Kidney epithelial cell (primary cell): ENCODE measurements around the gene POLN. TPM values are rescaled to one million over a fixed set of nuclear protein-coding genes. Genes with fewer than 3 reads are reported as not detected.
"Not testable (repeated sequence)": the region's sequence is repeated elsewhere in the genome, so short reads cannot be mapped to it uniquely, and the experiment has no call there.

Experiments
- DNase-seq: peaks from one replicate; pipeline ENCODE4 v3.0.0-alpha.2; 2010; ENCODE audit warnings: low read depth
- H3K27me3 ChIP-seq: 2 replicates; pipeline ENCODE4 v1.6.0; 2011; ENCODE audit warnings: low read length; ENCODE audit not compliant: control insufficient read depth, insufficient read depth
- H3K36me3 ChIP-seq: 2 replicates; pipeline ENCODE4 v1.5.1; 2011; ENCODE audit warnings: low read length; ENCODE audit not compliant: control insufficient read depth, insufficient read depth
- H3K4me3 ChIP-seq: 2 replicates; pipeline ENCODE4 v1.5.1; 2011; ENCODE audit warnings: low read depth, mild to moderate bottlenecking, control low read depth, low read length
- total RNA-seq: library from RNA; depleted of rRNA; stranded (reverse); fragments of >200 nt; gene quantifications from 2 replicates; pipeline ENCODE4 v1.2.3, GENCODE V29; 2015
- TF ChIP-seq, protein P1 (sequence below): IDR thresholded peaks from 2 replicates; pipeline ENCODE4 v1.5.1; 2011; ENCODE audit warnings: mild to moderate bottlenecking, moderate library complexity, low read length, control low read depth, inconsistent platforms; ENCODE audit not compliant: insufficient read depth, poor library complexity, severe bottlenecking

POLN gene
- total RNA-seq, 1 donor from 2014 or later = 0.38 TPM

DNA sequence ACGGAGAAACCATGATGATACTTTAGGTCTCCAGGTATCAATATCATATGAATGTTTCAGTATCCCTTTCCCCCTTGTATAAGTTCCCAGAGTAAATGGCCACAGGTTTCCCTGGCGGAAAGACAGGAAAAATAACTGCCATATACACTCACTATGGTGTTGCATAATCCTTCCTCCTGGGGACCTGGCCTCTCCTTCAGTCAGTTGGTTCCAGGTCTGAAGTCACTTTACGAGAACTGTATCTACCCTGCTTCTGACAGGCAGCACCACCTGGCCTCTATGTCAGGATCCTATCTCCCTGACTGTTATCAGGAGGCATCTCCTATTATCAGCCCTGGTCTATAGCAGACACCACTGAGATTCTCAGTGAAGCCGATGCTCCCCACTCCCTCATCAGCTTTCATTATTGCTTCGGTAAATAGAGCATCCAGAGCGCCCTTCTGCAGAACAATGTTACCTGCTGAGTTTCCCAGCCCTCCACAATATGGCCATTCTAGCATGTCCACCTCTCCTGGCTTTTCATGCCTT lies 22.6 kb downstream of the POLN start:
- Histone ChIP-seq H3K4me3 (no peak overlapping the region), H3K27me3 (no peaks in the 10 kb centered on the region), H3K36me3 (no peaks in the 10 kb centered on the region)
- TF ChIP-seq, protein P1, sequence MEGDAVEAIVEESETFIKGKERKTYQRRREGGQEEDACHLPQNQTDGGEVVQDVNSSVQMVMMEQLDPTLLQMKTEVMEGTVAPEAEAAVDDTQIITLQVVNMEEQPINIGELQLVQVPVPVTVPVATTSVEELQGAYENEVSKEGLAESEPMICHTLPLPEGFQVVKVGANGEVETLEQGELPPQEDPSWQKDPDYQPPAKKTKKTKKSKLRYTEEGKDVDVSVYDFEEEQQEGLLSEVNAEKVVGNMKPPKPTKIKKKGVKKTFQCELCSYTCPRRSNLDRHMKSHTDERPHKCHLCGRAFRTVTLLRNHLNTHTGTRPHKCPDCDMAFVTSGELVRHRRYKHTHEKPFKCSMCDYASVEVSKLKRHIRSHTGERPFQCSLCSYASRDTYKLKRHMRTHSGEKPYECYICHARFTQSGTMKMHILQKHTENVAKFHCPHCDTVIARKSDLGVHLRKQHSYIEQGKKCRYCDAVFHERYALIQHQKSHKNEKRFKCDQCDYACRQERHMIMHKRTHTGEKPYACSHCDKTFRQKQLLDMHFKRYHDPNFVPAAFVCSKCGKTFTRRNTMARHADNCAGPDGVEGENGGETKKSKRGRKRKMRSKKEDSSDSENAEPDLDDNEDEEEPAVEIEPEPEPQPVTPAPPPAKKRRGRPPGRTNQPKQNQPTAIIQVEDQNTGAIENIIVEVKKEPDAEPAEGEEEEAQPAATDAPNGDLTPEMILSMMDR = no peak
- no peak for DNase-seq

DNA sequence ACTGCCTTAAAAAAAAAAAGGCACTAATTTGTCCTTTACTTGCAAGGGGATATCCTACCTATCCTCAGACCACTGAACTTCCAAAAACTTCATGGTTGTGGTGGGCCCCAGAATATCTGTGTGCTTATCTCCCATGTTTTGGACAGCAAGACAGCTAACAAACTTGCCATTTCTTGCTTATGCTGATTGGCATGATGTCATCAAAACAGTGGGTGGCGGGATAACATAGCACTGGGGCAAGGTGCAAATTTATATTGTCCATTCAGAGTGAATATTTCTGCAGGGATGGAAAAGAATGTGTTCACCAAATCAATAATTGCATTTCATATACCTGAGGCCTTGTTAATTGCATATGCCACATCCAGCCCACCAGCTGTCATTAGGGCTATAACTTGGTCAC lies 23.5 kb downstream of the POLN start:
- Histone ChIP-seq H3K4me3 (no peak overlapping the region), H3K27me3 (no peaks in the 10 kb centered on the region), H3K36me3 (no peaks in the 10 kb centered on the region)
- TF ChIP-seq, protein P1 = no peak
- DNase-seq = no peak

DNA sequence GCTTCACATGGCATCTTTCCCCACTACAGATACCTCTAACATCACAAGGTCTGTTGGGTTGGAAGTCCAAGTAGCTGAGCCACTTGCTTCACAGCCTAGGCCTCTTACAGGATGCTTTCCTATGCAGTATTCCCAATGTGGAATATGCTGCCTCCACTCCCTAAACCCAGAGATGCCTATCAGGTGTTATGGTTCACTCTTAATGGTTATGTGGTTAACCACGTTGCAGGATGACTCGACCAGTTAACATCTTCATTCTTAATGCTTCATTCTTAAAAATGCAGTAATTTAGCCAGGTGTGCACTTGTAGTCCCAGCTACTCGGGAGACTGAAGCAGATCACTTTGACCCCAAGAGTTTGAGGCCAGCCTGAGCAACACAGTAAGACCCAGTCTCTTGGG lies 24.2 kb downstream of the POLN start:
- H3K27me3 ChIP-seq = no peaks in the 10 kb centered on the region
- TF ChIP-seq, protein P1 = no peak
- DNase-seq = peak; percentile 55

DNA sequence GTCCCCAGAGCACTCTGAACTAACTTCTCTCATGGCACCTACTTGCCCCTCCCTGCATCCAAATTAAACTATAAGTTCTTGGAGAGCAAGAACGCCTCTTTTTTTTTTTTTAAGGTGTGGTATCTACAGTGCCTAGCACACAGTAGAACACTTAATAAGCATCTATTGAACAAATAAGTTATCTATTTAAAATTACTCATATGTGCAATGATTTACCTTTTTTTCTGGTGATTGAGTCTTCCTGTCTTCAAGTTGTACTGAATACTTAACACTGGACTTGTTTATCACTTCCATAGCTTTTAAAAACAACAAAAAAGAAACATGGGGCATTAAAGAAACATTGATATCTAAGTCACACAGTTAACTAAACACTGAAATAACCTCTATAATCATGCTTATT lies 29.1 kb downstream of the POLN start:
- DNase-seq = no peak
- Histone ChIP-seq H3K4me3 (no peak overlapping the region), H3K36me3 (no peaks in the 10 kb centered on the region), H3K27me3 (no peaks in the 10 kb centered on the region)
- TF ChIP-seq, protein P1 = no peak

More for the DNA sequence above, 24.2 kb downstream of the POLN start:
- Histone ChIP-seq H3K36me3 (no peaks in the 10 kb centered on the region), H3K4me3 (no peak overlapping the region)

DNA sequence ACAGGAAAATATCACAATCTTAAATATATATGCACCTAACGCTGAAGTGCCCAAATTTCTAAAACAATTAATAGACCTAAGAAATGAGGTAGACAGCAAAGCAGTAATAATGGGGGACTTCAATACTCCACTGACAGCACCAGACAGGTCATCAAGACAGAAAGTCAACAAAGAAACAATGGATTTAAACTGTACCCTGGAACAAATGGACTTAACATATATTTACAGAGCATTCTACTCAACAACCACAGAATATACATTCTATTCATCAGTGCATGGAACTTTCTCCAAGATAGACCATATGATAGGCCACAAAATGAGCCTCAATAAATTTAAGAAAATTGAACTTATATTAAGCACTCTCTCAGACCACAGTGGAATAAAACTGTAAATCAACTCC lies 39.1 kb downstream of the POLN start:
- DNase-seq, H3K36me3 ChIP-seq, H3K4me3 ChIP-seq, H3K27me3 ChIP-seq: not testable (repeated sequence)

DNA sequence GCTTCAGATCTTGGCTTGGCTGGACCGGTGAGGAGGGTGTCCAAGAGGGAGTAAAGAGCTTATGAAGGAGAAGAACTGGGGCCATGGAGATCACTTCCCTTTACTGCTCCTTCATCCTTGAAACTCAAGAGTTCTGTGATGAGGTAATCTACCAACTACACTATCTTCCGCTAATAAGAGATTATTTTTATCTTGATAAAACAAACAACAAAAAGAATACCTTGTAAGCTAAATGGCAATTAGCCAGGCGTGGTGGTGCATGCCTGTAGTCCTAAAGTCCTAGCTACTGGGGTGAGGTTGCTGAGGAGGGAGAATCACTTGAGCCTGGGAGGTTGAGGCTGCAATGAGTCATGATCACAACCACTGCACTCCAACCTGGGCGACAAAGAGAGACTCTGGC lies 47.4 kb downstream of the POLN start:
- H3K36me3 ChIP-seq = no peaks in the 10 kb centered on the region
- DNase-seq = no peak
- no peak overlapping the region for H3K4me3 ChIP-seq
- TF ChIP-seq, protein P1 = no peak
- no peaks in the 10 kb centered on the region for H3K27me3 ChIP-seq
